HG02840 (cell line): ENCODE measurements around the gene MMP10.
"Not testable (repeated sequence)": the region's sequence is repeated elsewhere in the genome, so short reads cannot be mapped to it uniquely, and the experiment has no call there.

Source experiments
- ATAC-seq: cut with Tn5 transposase; IDR thresholded peaks from one replicate; pipeline ENCODE4 v1.9.1; 2021; ENCODE audit warnings: mild to moderate bottlenecking, moderate library complexity, moderate number of reproducible peaks; ENCODE audit not compliant: unreplicated experiment, low FRiP score

Gene MMP10

GRCh38 chr11:102730944-102731343 is 49.5 kb downstream of the MMP10 start:
- not testable (repeated sequence) for ATAC-seq

GRCh38 chr11:102729849-102730815 is 50.3 kb downstream of the MMP10 start:
- ATAC-seq: no peak

- ATAC-seq: no peak
Measured at GRCh38 chr11:102727890-102728289, 52.5 kb downstream of the MMP10 start.

- no peak for ATAC-seq
Measured at GRCh38 chr11:102724904-102725500, 55.4 kb downstream of the MMP10 start, which contains the start of gene MMP8. Gene MMP8 (minus strand): TSS chr11:102724954. CDS start chr11:102724855, 99 bp downstream.

GRCh38 chr11:102722821-102723220 is 57.6 kb downstream of the MMP10 start:
- no peak for ATAC-seq
